Tibial nerve (tissue), 4 donors: ENCODE results near the gene UFSP2. TPM values are rescaled to one million over a fixed set of nuclear protein-coding genes. Genes with fewer than 3 reads are reported as not detected.

Source experiments
- DNase-seq, 2 donors: peaks; one replicate each; pipeline ENCODE4 v3.0.0-alpha.2; 2019; ENCODE audit warnings: low spot score in 2 of 2
- H3K27ac ChIP-seq, 4 donors: fragments of 200-600 bp; sonication (generic) in 3 of 4; one replicate each; pipeline ENCODE4 v1.5.1; 2017 to 2019; ENCODE audit warnings: mild to moderate bottlenecking in 1 of 4
- H3K27me3 ChIP-seq, 2 donors: fragments of 200-600 bp; sonication (generic) in 1 of 2; one replicate each; pipeline versions ENCODE4 v1.5.1 to v1.6.0; 2017 to 2019
- H3K36me3 ChIP-seq, 3 donors: fragments of 200-600 bp; sonication (generic); one replicate each; pipeline ENCODE4 v1.5.1; 2018 to 2019
- H3K4me1 ChIP-seq, 4 donors: fragments of 200-600 bp; sonication (generic) in 3 of 4; one replicate each; pipeline ENCODE4 v1.5.1; 2017 to 2019
- H3K4me3 ChIP-seq, 4 donors: fragments of 200-600 bp; sonication (generic) in 3 of 4; one replicate each; pipeline ENCODE4 v1.5.1; 2017 to 2019; ENCODE audit warnings: mild to moderate bottlenecking in 1 of 4, moderate library complexity in 1 of 4
- H3K9me3 ChIP-seq, 4 donors: fragments of 200-600 bp; sonication (generic) in 3 of 4; one replicate each; pipeline ENCODE4 v1.5.1; 2017 to 2019
- EP300 ChIP-seq, 2 donors: sonication (generic); formaldehyde crosslinking; IDR thresholded peaks; one replicate each; pipeline ENCODE4 v1.6.1; 2017; ENCODE audit warnings: antibody characterized with exemption in 2 of 2, mild to moderate bottlenecking in 1 of 2
- POLR2A ChIP-seq, 2 donors: fragments of 450-650 bp; IDR thresholded peaks; one replicate each; pipeline ENCODE4 v1.6.1; 2017; ENCODE audit warnings: antibody characterized with exemption in 2 of 2, mild to moderate bottlenecking in 2 of 2, moderate library complexity in 2 of 2
- WGBS, 2 donors: methylation state at CpG; one replicate each; pipeline ENCODE4 v1.1.5; 2018; 5-methylcytosine and 5-hydroxymethylcytosine counted together
- small RNA-seq: library from RNA; depleted of rRNA; stranded (forward); fragments of <200 nt; gene quantifications from one replicate; pipeline ENCODE3, GENCODE V24; 2016
- total RNA-seq, 4 donors: library from RNA; depleted of rRNA; stranded (reverse); fragments of >200 nt; gene quantifications; one replicate each; pipeline ENCODE4 v1.1.0, GENCODE V29; 2016
- TF ChIP-seq, protein P1 (sequence below), 5 experiments: fragments of 200-600 bp in 3 of 5; fragments of 450-650 bp in 2 of 5; sonication (generic) in 3 of 5; IDR thresholded peaks; one replicate each; pipeline ENCODE4 v1.5.1; 2016 to 2019; ENCODE audit warnings: antibody characterized with exemption in 5 of 5, mild to moderate bottlenecking in 3 of 5, moderate library complexity in 2 of 5

The UFSP2 gene
- total RNA-seq, 4 donors from 2014 or later = 19.4 to 35.0 (median 29.2) TPM

- no peaks in the 10 kb centered on the region for H3K27me3 ChIP-seq
- no peak overlapping the region for H3K4me3 ChIP-seq
- peaks cover 0 to 32% (median 0%) of the 10 kb centered on the region in 3 donors for H3K36me3 ChIP-seq
- no peaks in the 10 kb centered on the region for H3K4me1 ChIP-seq
- no peaks in the 10 kb centered on the region for H3K9me3 ChIP-seq
- WGBS, 2 donors = 77 to 80% methylated on average over 5 of the region's 5 CpGs
- TF ChIP-seq EP300 (IDR thresholded peaks at IDR 0.05) = peak in 1 of 2 donors; percentile 38
- no peak for TF ChIP-seq POLR2A (IDR thresholded peaks at IDR 0.05)
- DNase-seq = no peak
- H3K27ac ChIP-seq = peak overlapping the region in 2 of 4 donors; percentile 55 to 70
Observed at GRCh38 chr4:185357211-185357610, 68.6 kb downstream of the UFSP2 start.

DNA sequence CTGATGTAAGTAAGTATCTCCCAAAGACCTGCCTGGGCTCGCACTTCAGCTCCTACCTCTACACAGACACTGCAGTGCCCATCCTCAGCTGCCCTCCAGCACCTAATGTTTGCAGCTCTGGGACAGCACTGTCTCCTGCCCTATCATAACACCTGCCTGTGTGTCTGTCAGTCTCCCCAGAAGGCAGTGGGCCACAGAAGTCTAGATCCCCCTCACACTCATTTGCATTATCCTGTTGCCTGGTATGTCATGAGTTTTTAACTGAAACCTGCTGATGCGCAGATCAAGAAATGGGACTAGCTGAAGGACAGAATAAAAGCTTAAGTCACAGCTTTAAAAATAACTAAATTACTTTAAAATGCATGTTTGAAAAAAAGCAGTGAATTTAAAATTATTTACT, 73.0 kb downstream of the UFSP2 start:
- no peaks in the 10 kb centered on the region for H3K4me1 ChIP-seq
- no peak overlapping the region for H3K4me3 ChIP-seq
- H3K27ac ChIP-seq = no peak overlapping the region
- no peaks in the 10 kb centered on the region for H3K9me3 ChIP-seq
- H3K36me3 ChIP-seq = peaks cover 0 to 51% (median 0%) of the 10 kb centered on the region in 3 donors
- TF ChIP-seq POLR2A (IDR thresholded peaks at IDR 0.05) (no peak), EP300 (IDR thresholded peaks at IDR 0.05) (no peak)
- TF ChIP-seq, protein P1, sequence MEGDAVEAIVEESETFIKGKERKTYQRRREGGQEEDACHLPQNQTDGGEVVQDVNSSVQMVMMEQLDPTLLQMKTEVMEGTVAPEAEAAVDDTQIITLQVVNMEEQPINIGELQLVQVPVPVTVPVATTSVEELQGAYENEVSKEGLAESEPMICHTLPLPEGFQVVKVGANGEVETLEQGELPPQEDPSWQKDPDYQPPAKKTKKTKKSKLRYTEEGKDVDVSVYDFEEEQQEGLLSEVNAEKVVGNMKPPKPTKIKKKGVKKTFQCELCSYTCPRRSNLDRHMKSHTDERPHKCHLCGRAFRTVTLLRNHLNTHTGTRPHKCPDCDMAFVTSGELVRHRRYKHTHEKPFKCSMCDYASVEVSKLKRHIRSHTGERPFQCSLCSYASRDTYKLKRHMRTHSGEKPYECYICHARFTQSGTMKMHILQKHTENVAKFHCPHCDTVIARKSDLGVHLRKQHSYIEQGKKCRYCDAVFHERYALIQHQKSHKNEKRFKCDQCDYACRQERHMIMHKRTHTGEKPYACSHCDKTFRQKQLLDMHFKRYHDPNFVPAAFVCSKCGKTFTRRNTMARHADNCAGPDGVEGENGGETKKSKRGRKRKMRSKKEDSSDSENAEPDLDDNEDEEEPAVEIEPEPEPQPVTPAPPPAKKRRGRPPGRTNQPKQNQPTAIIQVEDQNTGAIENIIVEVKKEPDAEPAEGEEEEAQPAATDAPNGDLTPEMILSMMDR (IDR thresholded peaks at IDR 0.05) = no peak
- WGBS, 2 donors = 97 to 99% methylated on average over 2 of the region's 2 CpGs
- H3K27me3 ChIP-seq = no peaks in the 10 kb centered on the region
- no peak for DNase-seq

DNA sequence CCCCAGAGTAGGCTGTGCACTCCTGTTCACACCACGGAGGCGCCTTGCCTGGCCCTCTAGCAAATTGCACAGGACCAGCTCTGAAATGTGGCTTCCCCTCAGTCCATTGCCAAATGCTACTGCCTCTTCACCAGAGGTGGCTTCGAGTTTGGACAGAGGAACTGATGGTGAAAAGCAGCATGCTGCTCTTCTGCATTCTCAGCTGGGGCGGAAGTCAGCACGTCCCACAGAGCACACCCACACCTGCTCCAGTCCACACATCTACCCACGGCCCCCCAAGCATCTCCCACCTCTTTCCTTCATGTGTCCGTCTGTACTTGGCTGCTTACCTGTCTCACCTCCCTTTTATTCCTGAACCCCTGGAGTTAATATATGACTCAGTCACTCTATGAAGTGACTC, 73.6 kb downstream of the UFSP2 start:
- Histone ChIP-seq H3K4me1 (no peaks in the 10 kb centered on the region), H3K36me3 (peaks cover 0 to 56% (median 0%) of the 10 kb centered on the region in 3 donors), H3K9me3 (no peaks in the 10 kb centered on the region), H3K27ac (no peak overlapping the region), H3K27me3 (no peaks in the 10 kb centered on the region), H3K4me3 (no peak overlapping the region)
- TF ChIP-seq, protein P1 (IDR thresholded peaks at IDR 0.05) = no peak
- no peak for TF ChIP-seq EP300 (IDR thresholded peaks at IDR 0.05)
- no peak for TF ChIP-seq POLR2A (IDR thresholded peaks at IDR 0.05)
- DNase-seq = no peak
- 90 to 91% methylated on average over 7 of the region's 7 CpGs for WGBS, 2 donors

DNA sequence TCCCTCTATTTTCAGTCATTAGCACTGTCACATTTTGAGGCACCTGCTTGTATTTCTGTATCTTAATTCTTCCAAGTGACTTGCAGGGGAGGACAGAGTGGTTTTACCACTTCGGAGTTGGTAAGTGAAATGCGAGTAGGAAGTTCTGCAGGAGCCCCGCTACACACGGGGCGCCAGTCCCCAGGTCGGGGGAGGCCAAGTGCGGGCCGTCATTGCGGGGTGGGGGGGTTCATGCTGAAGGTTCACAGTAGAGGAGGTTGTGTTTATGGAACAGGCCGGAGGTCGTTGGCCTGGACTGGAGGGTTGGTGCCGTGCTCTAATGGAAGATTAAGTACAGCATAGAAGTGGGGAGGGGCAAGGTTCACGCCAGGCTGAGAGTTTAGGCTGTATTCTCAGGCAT, 74.1 kb downstream of the UFSP2 start:
- Histone ChIP-seq H3K9me3 (no peaks in the 10 kb centered on the region), H3K4me1 (no peaks in the 10 kb centered on the region), H3K4me3 (no peak overlapping the region), H3K27me3 (no peaks in the 10 kb centered on the region), H3K36me3 (peaks cover 0 to 61% (median 0%) of the 10 kb centered on the region in 3 donors), H3K27ac (no peak overlapping the region)
- 81 to 83% methylated on average over 13 of the region's 13 CpGs for WGBS, 2 donors
- DNase-seq = no peak
- no peak for TF ChIP-seq POLR2A (IDR thresholded peaks at IDR 0.05)
- TF ChIP-seq EP300 (IDR thresholded peaks at IDR 0.05) = no peak
- TF ChIP-seq, protein P1 (IDR thresholded peaks at IDR 0.05) = no peak

Small RNA genes lying within 50 kb of the gene (small RNA-seq; reads per million reads assigned to genes)
- not detected for gene RF00019

Other genes starting within 250 kb of the UFSP2 start
- gene CFAP97, start 222.0 kb downstream of the UFSP2 start, total RNA-seq = 10 to 100 TPM; 30.3 to 44.1 (median 33.3) TPM
- gene SNX25, start 216.4 kb downstream of the UFSP2 start, total RNA-seq = 10 to 100 TPM; 17.7 to 29.4 (median 23.5) TPM
- gene LRP2BP, start 30.0 kb downstream of the UFSP2 start, total RNA-seq = 1 to 10 TPM; 1.7 to 5.5 (median 3.4) TPM
- 10 to 100 TPM in 3 of 4 donors, 1 to 10 TPM in 1; 9.6 to 38.4 (median 30.6) TPM for gene ANKRD37, start 29.1 kb downstream of the UFSP2 start, total RNA-seq
- under 1 TPM in 2 of 4 donors, not detected in 2; 0.20 to 0.90 TPM for gene CCDC110, start 45.8 kb upstream of the UFSP2 start, total RNA-seq
- 10 to 100 TPM; 24.5 to 56.9 (median 45.0) TPM for gene PDLIM3, start 109.5 kb upstream of the UFSP2 start, total RNA-seq